T1000 (cell line): ENCODE data around the gene DST.

Experiments
- DNase-seq: peaks from one replicate; lab custom pipeline; 2025; ENCODE audit warnings: mixed read lengths; lab: John Stamatoyannopoulos, UW

The DST gene

GRCh38 chr6:56480654-56481337 is 161.9 kb downstream of the DST start:
- no peak for DNase-seq

GRCh38 chr6:56480246-56480645 is 162.4 kb downstream of the DST start:
- no peak for DNase-seq

GRCh38 chr6:56479381-56479780 is 163.3 kb downstream of the DST start:
- no peak for DNase-seq

GRCh38 chr6:56478202-56478601 is 164.5 kb downstream of the DST start:
- no peak for DNase-seq

GRCh38 chr6:56477241-56477640 is 165.4 kb downstream of the DST start:
- DNase-seq, result no peak

- no peak for DNase-seq
Measured at GRCh38 chr6:56475736-56476457, 166.8 kb downstream of the DST start.

GRCh38 chr6:56474532-56474931 is 168.2 kb downstream of the DST start:
- DNase-seq, result no peak

GRCh38 chr6:56463443-56463842 is 179.2 kb downstream of the DST start:
- DNase-seq, result no peak

GRCh38 chr6:56459030-56459805 is 183.5 kb downstream of the DST start:
- no peak for DNase-seq

GRCh38 chr6:56458324-56458884 is 184.3 kb downstream of the DST start:
- DNase-seq, result no peak

GRCh38 chr6:56456785-56457184 is 185.9 kb downstream of the DST start:
- DNase-seq, result no peak

GRCh38 chr6:56450882-56451739 is 191.6 kb downstream of the DST start:
- no peak for DNase-seq

- DNase-seq, result no peak
Measured at GRCh38 chr6:56450376-56450775, 192.3 kb downstream of the DST start.

- DNase-seq, result no peak
Measured at GRCh38 chr6:56448046-56448445, 194.6 kb downstream of the DST start.

- DNase-seq, result no peak
Measured at GRCh38 chr6:56445818-56446217, 196.9 kb downstream of the DST start.

- no peak for DNase-seq
Measured at GRCh38 chr6:56444855-56445254, 197.8 kb downstream of the DST start.

- no peak for DNase-seq
Measured at GRCh38 chr6:56440551-56440981, 202.1 kb downstream of the DST start.

- DNase-seq, result no peak
Measured at GRCh38 chr6:56437171-56437900, 205.4 kb downstream of the DST start.

- DNase-seq, result no peak
Measured at GRCh38 chr6:56435754-56436153, 206.9 kb downstream of the DST start.

- no peak for DNase-seq
Measured at GRCh38 chr6:56435326-56435725, 207.4 kb downstream of the DST start.

GRCh38 chr6:56434606-56435005 is 208.1 kb downstream of the DST start:
- DNase-seq, result no peak
